ENCODE results near the gene PAX9.

The PAX9 gene

DNA sequence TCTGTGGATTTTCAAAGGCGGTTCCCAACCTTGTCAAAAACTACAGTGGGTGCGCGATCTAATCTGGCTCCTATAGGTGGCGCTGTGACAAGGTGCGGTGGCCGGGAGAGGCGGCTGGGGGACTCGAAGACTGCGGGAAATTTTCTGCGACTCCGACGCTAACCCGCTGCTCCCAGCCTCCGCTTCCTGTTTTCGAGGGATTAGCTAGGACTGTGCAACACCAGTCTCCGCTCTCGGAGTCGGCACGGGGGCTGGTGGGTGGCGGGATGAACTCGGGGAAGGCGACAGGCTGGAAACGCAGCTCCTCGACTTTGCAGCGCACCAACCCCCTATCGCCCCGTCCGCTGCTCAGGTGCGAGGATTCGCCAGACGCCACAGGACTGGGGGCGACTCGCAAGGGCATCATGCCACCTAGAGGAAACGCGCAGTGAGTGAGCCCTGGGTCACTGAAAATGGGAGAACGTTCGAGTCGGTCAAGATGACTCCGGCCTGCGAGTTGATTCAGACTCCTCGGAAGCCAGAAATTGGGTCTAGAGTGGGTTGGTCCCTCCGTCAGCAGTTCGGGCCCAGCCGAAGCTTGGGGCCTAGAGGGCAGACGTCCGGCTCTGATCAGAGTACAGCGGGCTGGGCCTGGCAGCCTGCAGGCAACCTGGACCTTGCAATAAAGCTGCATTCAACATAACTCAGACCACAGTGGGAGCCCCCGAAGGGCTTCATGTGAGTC, 5.5 kb upstream of the PAX9 start:
- no peak for DNase-seq (ENCODE audit: low read depth)

DNA sequence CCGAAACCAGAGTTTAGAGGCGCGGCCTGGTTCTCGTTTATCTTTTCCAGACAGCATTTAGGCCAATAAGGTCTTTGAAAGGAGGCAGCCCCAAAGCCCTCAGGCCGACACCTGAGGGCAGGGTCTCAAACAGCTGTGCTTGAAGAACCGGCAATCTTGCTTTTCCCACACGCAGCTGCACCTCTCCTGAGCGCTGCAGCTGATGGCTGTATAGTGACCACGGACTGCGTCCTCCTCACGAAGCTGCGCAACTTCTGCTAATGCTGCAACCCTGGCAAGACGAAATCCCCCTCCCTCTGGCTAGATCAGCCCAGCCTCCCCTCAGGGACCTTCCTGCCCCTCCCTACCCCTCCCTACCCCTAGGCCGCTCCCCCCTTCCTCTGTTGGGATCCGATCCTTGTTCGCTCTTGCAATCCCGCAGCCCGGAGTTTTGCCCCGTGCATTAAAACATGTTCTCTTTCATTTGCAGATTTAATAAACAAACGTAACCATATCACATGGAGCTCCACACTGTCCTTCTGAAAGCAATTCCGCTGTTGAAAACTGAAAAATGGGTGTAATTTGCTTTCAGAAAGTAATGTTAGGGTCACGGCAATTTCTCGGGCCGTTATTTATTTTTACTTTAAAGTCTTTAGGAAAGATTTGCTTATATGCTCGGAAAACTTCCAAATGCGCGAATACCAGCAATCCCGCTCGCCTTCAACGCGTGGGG, 4.8 kb upstream of the PAX9 start:
- no peak for DNase-seq (ENCODE audit: low read depth)

DNA sequence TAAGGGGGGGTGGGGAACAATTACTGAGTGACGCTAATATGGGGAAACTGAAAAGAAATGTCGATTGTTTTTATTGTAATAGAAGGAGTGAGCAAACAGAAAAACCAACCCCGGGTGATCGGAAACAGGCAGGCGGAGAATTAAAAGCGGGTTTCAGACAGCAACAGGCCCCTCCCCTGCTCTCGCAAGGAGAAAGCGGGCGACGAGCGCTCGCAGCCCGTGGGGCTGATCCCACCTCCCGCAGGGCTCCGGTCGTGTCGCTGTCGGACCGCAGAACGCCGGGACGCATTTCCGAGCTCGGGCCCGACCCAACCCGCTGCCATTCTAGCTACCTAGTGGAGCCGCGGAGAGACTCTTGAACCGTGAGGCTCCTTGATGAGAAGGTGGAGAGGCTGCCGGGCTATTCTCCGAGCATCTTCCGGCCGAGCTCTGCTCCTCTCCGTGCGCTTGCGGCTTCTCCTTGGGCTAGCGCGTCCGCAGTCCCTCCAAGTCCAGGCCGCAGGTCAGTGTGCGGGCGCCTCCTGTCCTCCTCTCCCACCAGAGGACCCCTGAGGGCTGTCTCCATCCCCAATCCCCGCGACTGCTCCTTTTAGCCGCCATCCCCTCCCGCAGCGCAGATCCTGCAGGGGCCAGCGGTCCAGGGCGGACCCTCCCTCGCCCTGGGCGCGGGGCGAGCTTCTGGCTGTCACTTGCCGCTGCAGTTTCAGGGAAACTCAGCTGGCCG, 4.1 kb upstream of the PAX9 start:
- no peak for DNase-seq (ENCODE audit: low read depth)

DNA sequence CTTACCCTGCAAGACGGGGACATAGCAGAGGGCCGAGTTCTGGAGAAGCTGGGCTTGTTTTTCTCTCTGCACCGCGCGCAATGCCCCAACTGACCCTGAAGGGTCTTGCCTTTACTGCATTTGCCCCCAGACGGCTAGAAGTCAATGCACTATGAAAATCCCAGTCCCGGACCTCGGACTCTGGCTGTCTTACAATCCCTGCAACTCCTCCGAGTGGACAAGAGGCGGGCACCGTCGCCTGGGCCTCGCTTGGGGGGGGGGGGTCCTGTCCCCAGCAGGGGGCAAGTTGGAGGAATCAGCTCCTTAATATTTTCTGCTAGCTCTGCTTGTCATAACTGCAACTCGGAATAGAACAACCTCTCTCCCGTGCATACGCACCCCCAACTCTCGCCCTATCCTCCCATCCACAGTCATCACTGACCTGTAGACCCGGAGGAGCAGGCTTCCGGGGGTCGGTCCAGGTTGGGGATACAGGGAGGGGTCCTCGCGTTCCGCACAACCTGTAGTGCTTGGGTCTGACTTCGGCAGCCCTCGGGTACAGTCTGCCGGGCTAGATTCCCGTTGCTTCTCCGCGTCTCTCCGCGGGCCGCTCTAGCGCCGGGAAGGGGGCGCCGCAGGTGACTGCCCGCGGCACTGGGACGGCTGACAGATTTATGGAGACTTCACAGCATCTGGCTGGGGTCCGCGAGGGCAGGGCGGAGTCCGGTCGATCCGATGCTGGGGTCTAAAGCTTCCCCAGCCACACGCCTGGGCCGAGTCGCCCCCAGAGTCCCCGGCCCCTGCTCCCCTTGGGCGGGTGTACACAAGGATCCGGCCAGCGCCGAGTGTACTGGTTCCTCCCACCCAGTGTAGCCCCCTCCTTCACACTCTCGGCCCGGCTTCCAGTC, 3.3 kb upstream of the PAX9 start:
- no peak for DNase-seq (ENCODE audit: low read depth)

DNA sequence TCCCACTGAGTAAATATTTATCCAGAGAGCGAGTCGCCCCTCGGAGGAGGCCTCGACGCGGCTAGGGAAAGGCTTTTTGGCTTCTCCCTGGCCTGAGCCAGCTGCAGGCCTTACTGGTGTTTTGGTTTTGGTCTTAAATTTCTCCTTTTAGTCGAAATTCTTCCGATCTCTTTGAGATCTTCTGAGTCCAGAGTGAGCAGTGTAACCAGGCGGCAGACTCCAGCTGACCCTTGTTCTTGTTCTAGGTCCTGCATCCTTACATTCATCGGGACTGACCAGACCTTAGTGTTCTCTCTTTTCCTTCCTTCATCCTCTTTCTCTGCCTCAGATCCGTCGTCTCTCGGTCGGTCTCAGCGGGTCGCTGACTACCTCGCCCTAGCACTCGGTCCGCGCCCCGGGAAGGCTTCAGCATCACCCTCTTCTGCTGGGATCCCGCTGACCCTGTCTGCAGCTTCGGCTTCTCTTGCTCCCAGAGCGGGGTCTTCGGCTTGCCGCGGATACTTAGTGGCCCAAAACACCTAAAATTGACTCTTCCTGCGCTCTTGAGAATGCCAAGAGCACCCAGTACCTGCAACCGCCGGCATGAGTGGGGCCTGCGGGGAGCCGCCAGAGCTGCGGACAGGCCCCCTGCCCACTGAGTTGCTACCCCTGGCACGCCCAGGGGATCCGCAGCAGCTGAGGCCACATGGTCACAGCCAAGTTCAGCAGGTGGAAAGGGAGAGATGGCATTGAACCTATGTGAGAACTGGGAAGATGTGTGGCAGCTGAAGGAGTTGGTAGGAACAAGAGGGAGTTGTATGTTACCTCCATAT, 2.4 kb upstream of the PAX9 start:
- DNase-seq (ENCODE audit: low read depth) = no peak

DNA sequence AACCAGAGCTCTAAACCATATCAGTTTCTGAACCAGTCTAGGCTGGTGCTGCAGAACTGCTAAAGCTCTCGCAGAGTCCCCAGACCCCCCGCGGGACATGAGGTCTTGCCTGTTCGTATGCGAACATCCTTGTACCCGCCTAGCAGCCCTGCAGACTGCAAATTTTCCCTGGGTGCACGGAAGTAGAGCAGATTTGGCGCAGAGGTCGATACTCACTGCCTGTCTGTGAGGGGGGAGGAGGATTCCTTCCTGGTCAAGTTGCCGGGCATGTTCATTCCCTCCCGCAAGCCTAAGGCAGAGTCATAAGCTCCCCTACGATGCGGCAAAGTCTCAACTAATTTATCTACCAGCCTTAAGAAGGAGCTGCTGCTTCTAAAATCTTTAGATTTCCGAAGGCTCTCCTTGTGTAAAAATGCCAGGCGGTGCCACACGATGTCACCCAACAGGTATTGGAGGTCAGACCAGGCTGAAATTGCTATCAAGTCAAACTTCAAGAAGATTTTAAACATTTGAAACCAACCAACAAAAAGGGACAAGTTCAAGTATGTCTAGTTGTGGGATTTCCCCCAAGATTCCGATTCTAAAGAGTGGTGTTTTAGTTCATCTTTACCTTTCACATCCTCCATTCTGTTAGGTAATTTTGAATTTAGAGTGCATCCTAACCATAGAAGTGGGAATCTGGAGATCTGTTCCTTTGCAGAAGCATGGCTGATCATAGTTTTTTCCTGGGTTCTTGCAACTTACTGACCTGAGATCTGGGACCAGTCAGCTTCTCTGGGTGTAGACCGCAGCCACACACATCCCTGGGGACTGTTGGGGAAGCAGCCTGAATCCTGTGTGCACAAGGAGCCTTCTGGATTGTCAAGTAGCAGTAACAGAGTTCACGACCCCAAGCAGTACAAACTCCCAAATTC, 1.6 kb upstream of the PAX9 start:
- no peak for DNase-seq (ENCODE audit: low read depth)

DNA sequence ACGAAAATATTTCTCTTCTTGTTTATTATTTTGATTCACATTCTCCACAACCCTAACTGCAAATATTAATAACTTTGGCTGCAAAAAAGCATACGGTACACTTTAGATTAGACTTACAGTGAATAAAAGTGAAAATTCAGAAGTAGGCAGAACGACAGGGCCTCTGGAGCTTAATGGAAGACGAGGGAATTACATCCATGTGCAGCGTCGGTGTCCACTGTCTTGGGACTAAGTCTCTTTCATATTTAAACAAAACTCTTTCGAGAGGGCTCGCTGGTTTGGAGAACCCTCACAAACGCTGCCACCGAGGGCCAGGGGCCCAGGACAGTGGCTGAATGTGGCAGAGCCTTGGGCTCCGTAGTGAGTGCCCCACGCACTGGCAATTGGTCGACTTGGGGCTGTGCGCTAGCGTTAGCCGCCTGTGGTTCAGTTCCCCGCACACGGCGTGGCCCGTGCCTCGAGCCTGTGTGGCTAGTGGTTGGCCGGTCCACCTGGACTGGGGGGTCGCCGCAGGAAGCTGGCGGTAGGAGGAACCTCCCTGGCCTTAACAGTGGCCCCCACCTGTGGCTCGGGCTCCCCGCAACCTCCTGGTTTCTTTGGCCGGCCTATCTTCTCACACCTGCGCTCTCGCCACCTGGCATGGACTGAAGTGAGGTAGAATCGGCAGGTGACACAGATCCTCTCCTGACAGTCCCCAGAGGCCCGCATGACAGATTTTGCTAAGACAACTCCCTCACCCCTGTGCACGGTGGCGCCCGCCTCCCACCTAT, 739 bp upstream of the PAX9 start:
- no peak for DNase-seq (ENCODE audit: low read depth)

DNA sequence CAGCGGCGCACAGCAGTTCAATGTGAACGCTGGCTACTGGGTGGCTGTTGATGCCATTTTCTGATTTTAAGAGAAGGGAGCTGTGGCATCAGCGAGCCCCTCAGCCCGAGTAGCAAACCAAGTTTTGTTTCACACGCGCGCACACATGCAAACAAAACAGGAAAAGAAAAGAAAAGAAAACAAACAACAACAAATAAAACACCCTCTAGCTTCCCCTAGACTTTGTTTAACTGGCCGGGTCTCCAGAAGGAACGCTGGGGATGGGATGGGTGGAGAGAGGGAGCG, 540 bp downstream of the PAX9 start:
- no peak for DNase-seq (ENCODE audit: low read depth)

DNA sequence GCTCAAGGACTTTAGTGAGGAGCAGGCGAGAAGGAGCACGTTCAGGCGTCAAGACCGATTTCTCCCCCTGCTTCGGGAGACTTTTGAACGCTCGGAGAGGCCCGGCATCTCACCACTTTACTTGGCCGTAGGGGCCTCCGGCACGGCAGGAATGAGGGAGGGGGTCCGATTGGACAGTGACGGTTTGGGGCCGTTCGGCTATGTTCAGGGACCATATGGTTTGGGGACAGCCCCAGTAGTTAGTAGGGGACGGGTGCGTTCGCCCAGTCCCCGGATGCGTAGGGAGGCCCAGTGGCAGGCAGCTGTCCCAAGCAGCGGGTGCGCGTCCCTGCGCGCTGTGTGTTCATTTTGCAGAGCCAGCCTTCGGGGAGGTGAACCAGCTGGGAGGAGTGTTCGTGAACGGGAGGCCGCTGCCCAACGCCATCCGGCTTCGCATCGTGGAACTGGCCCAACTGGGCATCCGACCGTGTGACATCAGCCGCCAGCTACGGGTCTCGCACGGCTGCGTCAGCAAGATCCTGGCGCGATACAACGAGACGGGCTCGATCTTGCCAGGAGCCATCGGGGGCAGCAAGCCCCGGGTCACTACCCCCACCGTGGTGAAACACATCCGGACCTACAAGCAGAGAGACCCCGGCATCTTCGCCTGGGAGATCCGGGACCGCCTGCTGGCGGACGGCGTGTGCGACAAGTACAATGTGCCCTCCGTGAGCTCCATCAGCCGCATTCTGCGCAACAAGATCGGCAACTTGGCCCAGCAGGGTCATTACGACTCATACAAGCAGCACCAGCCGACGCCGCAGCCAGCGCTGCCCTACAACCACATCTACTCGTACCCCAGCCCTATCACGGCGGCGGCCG, 1.1 kb downstream of the PAX9 start:
- DNase-seq (ENCODE audit: low read depth) = no peak

DNA sequence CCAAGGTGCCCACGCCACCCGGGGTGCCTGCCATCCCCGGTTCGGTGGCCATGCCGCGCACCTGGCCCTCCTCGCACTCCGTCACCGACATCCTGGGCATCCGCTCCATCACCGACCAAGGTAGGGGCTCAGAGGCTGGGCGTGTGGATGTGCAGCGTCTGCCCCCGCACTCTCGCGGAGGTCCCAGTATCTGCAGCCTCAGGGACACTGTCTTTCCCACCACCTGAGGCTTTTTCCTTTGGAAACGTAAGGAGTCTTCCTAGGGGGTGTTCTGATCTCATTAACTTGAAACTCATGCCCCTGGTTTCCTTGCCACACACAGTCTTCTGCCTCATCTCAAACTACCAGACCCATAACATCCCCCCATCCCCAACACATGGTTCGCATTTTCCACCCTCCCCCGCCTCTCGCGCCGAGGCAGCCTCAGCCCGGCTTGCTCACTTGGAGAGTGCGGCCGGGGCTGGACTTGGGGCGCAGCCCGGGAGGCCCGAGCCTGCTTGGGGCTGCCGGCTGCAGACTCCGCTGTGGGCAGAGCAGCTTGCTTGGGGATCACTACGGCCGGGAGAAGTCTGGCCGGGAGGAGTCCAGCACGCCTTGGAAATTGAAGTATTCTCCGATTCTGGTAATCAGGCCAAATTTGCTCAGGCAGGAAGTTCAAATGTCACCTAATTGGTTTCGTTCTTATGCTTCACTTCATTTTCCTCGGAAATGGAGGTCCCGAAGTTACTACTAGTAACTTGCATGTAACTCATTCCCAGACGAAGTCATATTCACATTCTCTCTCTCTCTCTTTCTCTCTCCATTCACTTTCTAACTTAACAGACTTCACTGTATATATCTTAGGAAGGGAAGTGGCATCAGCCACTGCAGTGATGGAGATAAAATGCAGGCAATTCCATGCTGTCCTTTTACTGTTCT, 2.0 kb downstream of the PAX9 start:
- no peak for DNase-seq (ENCODE audit: low read depth)

DNA sequence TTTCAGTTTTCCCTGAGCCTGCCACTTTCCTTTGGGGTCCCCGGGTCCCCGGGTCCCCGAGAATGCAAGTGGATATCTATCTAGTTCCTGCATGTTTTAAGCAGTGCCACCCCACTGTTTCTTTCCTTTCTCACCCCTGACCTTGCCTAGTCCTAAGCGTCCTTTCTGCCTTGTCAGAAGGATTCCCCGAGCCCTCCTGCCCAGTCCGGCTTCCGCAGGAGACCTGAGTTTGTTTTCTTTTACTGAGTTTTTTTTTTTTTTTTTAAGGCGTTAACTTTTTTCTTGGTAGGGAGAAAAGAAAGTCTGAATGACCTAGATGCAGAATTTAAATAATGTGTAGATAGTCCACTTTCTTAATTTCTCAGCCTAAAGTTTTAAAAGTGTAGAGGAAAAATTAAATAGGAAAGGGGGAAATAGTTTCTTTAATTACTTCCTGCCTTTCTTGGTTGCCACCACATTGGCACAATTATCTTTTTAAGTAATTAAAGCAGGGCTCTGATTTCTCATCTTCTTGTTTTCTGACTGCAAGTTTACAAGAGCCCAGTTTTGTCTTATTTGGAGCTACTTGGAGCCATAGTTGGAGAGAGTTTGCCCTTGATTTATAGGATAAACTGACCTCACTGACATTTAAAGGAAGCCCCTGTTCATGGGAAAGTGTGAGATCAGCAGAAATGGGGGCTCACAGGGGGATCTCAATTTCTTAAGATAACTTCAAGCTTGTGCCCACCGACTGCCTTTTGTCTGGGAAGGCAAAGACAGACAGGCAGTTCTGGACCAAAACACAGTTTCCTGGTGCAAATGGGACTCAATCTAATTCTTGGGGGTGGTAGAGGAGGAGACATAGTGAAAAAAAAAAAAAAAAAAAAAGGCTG, 2.9 kb downstream of the PAX9 start:
- no peak for DNase-seq (ENCODE audit: low read depth)

DNA sequence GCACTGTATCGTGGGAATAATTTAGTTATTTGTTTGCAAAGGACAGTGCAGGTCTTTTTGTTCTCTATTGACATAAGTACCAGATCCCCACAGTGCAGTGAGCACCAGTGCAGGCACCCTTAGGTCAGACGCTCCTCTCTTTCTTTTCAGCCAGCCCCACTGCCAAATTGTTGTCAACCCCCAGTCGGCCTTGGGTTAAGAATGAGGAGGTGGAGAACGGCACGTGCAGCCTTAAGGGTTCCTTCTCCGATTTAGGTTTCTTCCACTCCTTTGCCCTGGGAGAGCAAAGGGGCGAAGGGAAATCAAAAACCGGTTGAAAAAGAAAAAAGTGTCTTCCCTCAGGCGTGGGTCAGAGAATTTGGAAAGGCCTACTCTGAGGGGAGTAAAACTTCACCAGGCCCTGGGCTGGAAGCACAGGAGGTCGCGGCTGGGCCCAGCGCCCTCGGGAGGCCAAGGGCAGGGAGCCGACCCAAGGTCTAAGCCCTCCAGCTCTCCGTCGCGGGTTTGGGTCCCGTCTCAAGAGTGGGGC, 4.3 kb downstream of the PAX9 start:
- no peak for DNase-seq (ENCODE audit: low read depth)

DNA sequence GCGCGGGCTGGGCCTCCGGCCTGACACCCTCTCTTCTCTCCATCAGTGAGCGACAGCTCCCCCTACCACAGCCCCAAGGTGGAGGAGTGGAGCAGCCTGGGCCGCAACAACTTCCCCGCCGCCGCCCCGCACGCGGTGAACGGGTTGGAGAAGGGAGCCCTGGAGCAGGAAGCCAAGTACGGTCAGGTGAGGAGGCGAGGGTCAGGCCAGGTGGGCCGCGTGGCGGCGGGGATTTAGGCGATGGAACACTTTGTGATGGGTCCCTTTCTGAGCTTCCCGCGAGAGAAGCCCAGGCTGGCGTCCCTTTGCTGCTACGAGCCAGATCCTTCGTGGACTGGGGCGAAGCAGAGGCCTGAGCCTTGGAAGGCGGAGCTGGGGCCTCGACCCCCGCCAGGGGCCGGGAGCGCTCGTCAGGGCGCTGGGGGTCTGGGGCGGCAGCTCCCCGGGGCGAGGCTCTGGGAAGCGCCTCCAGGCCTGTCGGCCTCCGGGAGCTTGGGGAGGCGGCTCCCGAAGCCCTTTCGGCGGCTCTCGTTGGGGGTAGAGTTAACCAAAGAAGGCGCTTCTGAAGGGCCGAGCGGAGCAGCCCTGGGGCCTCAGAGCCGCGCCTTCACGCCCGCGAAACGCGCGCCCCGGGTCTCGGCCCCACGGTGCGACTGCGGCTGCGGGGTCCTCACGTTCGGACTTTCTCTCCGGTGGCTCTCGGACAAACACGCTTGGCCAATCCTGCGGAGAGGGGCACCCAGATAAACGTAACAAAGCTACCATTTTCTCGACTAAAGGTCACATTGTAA, 5.0 kb downstream of the PAX9 start:
- DNase-seq (ENCODE audit: low read depth) = no peak

DNA sequence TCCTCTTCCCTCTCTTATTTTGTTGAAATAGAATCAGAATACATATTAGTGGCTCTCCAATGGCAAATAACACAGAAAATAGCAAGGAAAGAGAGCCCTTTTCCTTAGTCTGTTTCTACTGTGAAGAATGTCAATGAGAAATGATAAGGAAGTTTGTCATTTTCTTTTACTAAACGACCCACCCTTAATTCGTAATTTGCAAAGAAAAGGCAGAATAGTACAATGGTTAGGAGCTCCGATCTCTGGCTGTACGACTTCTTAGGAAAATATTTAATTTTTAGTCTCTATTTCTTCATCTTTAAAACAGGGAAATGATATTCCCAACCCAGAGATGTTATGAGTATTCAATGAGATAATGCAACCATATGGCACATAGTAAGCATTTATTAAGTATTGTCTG, 6.0 kb downstream of the PAX9 start:
- no peak for DNase-seq (ENCODE audit: low read depth)

DNA sequence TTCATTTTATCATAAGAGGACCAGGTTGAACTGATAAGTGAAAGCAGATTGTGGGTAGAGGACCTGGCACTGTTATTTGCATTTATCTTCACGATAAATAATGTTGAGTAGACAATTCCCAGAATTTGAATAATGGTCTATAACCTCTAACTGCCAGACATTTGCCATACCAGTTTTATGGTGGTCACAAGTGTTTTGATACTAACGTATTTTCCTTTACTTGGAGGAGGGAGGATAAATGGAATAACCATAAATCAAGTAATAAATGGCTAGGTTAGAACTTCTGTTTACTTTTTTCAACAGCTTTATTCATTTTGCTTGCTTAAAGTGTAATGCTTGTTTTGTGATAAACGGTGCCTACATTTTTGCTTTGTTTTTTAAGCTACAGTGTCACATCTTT, 9.5 kb downstream of the PAX9 start:
- no peak for DNase-seq (ENCODE audit: low read depth)

DNA sequence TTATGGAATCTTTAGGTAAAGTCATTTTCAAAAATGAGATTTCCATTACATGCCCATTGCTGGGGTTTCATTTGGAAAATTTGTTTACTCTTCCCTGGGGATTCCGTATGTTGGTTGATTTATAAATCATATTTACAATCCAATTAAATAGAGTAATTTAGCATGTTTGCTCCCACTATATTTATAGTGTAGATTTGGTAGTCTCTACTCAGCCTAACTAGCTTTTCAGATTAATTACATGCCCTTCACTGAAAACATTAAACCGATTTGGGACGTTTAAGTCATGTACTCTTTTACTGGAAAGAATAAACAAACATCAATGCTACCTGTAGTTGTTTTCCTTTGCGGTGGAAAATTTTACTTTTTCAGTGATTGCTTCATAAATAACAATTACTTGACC, 10.4 kb downstream of the PAX9 start:
- no peak for DNase-seq (ENCODE audit: low read depth)
